ENCODE measurements around the gene BRD1.

Gene BRD1

GRCh38 chr22:49775191-49775866 is 52.3 kb downstream of the BRD1 start:
- no peak for TF ChIP-seq CTCF (IDR thresholded peaks at IDR 0.05; ENCODE audit: low read length, missing control alignments)
- DNase-seq (ENCODE audit: low read depth) = no peak

GRCh38 chr22:49774499-49775151 is 53.0 kb downstream of the BRD1 start:
- no peak overlapping the region for H3K4me3 ChIP-seq (replicated peaks; ENCODE audit: low read depth, low read length)

More at GRCh38 chr22:49775191-49775866, 52.3 kb downstream of the BRD1 start:
- no peak overlapping the region for H3K4me3 ChIP-seq (replicated peaks; ENCODE audit: low read depth, low read length)

GRCh38 chr22:49774046-49774445 is 53.6 kb downstream of the BRD1 start:
- no peak for DNase-seq (ENCODE audit: low read depth)
- no peak for TF ChIP-seq CTCF (IDR thresholded peaks at IDR 0.05; ENCODE audit: low read length, missing control alignments)
- H3K4me3 ChIP-seq (replicated peaks; ENCODE audit: low read depth, low read length) = no peak overlapping the region

More at GRCh38 chr22:49774499-49775151, 53.0 kb downstream of the BRD1 start:
- no peak for TF ChIP-seq CTCF (IDR thresholded peaks at IDR 0.05; ENCODE audit: low read length, missing control alignments)
- DNase-seq (ENCODE audit: low read depth) = no peak

- TF ChIP-seq CTCF (IDR thresholded peaks at IDR 0.05; ENCODE audit: low read length, missing control alignments) = no peak
- H3K4me3 ChIP-seq (replicated peaks; ENCODE audit: low read depth, low read length) = no peak overlapping the region
- DNase-seq (ENCODE audit: low read depth) = no peak
Observed at GRCh38 chr22:49773531-49773930, 54.1 kb downstream of the BRD1 start.

GRCh38 chr22:49772692-49773091 is 55.0 kb downstream of the BRD1 start:
- TF ChIP-seq CTCF (IDR thresholded peaks at IDR 0.05; ENCODE audit: low read length, missing control alignments) = no peak
- DNase-seq (ENCODE audit: low read depth) = no peak
- H3K4me3 ChIP-seq (replicated peaks; ENCODE audit: low read depth, low read length) = no peak overlapping the region

GRCh38 chr22:49771266-49772065 is 56.2 kb downstream of the BRD1 start:
- TF ChIP-seq CTCF (IDR thresholded peaks at IDR 0.05; ENCODE audit: low read length, missing control alignments) = no peak
- DNase-seq (ENCODE audit: low read depth) = no peak
- H3K4me3 ChIP-seq (replicated peaks; ENCODE audit: low read depth, low read length) = no peak overlapping the region
